Muscle layer of colon (tissue), 2 donors: ENCODE data around the gene GALR2.

Experiments used
- H3K27ac ChIP-seq: one replicate; pipeline ENCODE4 v1.7.0; 2013; ENCODE audit warnings: low read depth, mild to moderate bottlenecking, low read length, moderate library complexity
- H3K27me3 ChIP-seq, 2 donors: one replicate each; pipeline ENCODE4 v1.7.0; 2013; ENCODE audit warnings: low read length in 2 of 2, mild to moderate bottlenecking in 2 of 2; ENCODE audit not compliant: insufficient read depth in 2 of 2, control insufficient read depth in 1 of 2
- H3K36me3 ChIP-seq: one replicate; pipeline ENCODE4 v1.7.0; 2013; ENCODE audit warnings: mild to moderate bottlenecking, low read length; ENCODE audit not compliant: insufficient read depth
- H3K4me1 ChIP-seq: one replicate; pipeline ENCODE4 v1.7.0; 2013; ENCODE audit warnings: mild to moderate bottlenecking, low read length; ENCODE audit not compliant: insufficient read depth
- H3K4me3 ChIP-seq, 2 donors: one replicate each; pipeline ENCODE4 v1.7.0; 2013; ENCODE audit warnings: low read length in 2 of 2, low read depth in 1 of 2, mild to moderate bottlenecking in 1 of 2, moderate library complexity in 1 of 2
- H3K9ac ChIP-seq: one replicate; pipeline ENCODE4 v1.7.0; 2013; ENCODE audit warnings: low read length
- H3K9me3 ChIP-seq: one replicate; pipeline ENCODE4 v1.7.0; 2013; ENCODE audit warnings: mild to moderate bottlenecking, low read length
- donor health status: abdominal sarcoma.
- donor health status: Adenocarcinoma of cecum.

GALR2 gene

GRCh38 chr17:76082326-76083251, 8.0 kb downstream of the GALR2 start:
- Histone ChIP-seq H3K9me3 (no peaks in the 10 kb centered on the region), H3K36me3 (peaks cover 48% of the 10 kb centered on the region), H3K27ac (no peak overlapping the region), H3K4me1 (peaks cover 14% of the 10 kb centered on the region), H3K9ac (no peak overlapping the region), H3K4me3 (no peak overlapping the region), H3K27me3 (peaks cover 17 to 26% of the 10 kb centered on the region in 2 donors)

GRCh38 chr17:76083536-76084182, 9.1 kb downstream of the GALR2 start:
- Histone ChIP-seq H3K36me3 (peaks cover 59% of the 10 kb centered on the region), H3K27me3 (peaks cover 7 to 15% of the 10 kb centered on the region in 2 donors)

GRCh38 chr17:76085066-76085730, 10.6 kb downstream of the GALR2 start:
- no peak overlapping the region for H3K9ac ChIP-seq
- H3K36me3 ChIP-seq: peaks cover 74% of the 10 kb centered on the region
- H3K9me3 ChIP-seq: no peaks in the 10 kb centered on the region
- H3K4me3 ChIP-seq: no peak overlapping the region
- H3K4me1 ChIP-seq: peaks cover 2% of the 10 kb centered on the region
- peaks cover 0 to under 1% of the 10 kb centered on the region in 2 donors for H3K27me3 ChIP-seq
- no peak overlapping the region for H3K27ac ChIP-seq

More at GRCh38 chr17:76083536-76084182, 9.1 kb downstream of the GALR2 start:
- no peak overlapping the region for H3K4me3 ChIP-seq
- peaks cover 14% of the 10 kb centered on the region for H3K4me1 ChIP-seq
- no peak overlapping the region for H3K9ac ChIP-seq
- H3K9me3 ChIP-seq: no peaks in the 10 kb centered on the region
- H3K27ac ChIP-seq: no peak overlapping the region

- Histone ChIP-seq H3K27ac (no peak overlapping the region), H3K36me3 (peaks cover 79% of the 10 kb centered on the region), H3K4me3 (no peak overlapping the region), H3K4me1 (no peaks in the 10 kb centered on the region), H3K27me3 (no peaks in the 10 kb centered on the region), H3K9ac (no peak overlapping the region), H3K9me3 (no peaks in the 10 kb centered on the region)
Observed at GRCh38 chr17:76085731-76086366, 11.3 kb downstream of the GALR2 start.

- Histone ChIP-seq H3K4me3 (no peak overlapping the region), H3K9me3 (no peaks in the 10 kb centered on the region), H3K9ac (no peak overlapping the region), H3K4me1 (no peaks in the 10 kb centered on the region), H3K27me3 (no peaks in the 10 kb centered on the region), H3K36me3 (peaks cover 84% of the 10 kb centered on the region), H3K27ac (no peak overlapping the region)
Observed at GRCh38 chr17:76086384-76086783, 11.8 kb downstream of the GALR2 start.

- no peaks in the 10 kb centered on the region for H3K4me1 ChIP-seq
- no peak overlapping the region for H3K9ac ChIP-seq
- peaks cover 92% of the 10 kb centered on the region for H3K36me3 ChIP-seq
- H3K9me3 ChIP-seq: no peaks in the 10 kb centered on the region
- H3K27ac ChIP-seq: no peak overlapping the region
- no peaks in the 10 kb centered on the region for H3K27me3 ChIP-seq
- H3K4me3 ChIP-seq: no peak overlapping the region
Observed at GRCh38 chr17:76087531-76087930, 12.9 kb downstream of the GALR2 start.

GRCh38 chr17:76088041-76088867, 13.7 kb downstream of the GALR2 start:
- Histone ChIP-seq H3K9me3 (no peaks in the 10 kb centered on the region), H3K4me3 (no peak overlapping the region), H3K36me3 (peaks cover 95% of the 10 kb centered on the region), H3K4me1 (no peaks in the 10 kb centered on the region), H3K27ac (no peak overlapping the region), H3K27me3 (no peaks in the 10 kb centered on the region), H3K9ac (no peak overlapping the region)

- Histone ChIP-seq H3K36me3 (peaks cover 95% of the 10 kb centered on the region), H3K27me3 (no peaks in the 10 kb centered on the region), H3K27ac (no peak overlapping the region), H3K4me3 (no peak overlapping the region), H3K9me3 (no peaks in the 10 kb centered on the region), H3K4me1 (no peaks in the 10 kb centered on the region), H3K9ac (no peak overlapping the region)
Observed at GRCh38 chr17:76088868-76089576, 14.4 kb downstream of the GALR2 start.

GRCh38 chr17:76089680-76090516, 15.3 kb downstream of the GALR2 start:
- no peaks in the 10 kb centered on the region for H3K27me3 ChIP-seq
- peaks cover 95% of the 10 kb centered on the region for H3K36me3 ChIP-seq
- no peak overlapping the region for H3K4me3 ChIP-seq
- no peak overlapping the region for H3K9ac ChIP-seq
- H3K4me1 ChIP-seq: no peaks in the 10 kb centered on the region
- H3K27ac ChIP-seq: no peak overlapping the region
- H3K9me3 ChIP-seq: no peaks in the 10 kb centered on the region
